Gastroesophageal sphincter (tissue), 4 donors: Measurements from ENCODE around the gene EPHA6. TPM values are rescaled to one million over a fixed set of nuclear protein-coding genes. Genes with fewer than 3 reads are reported as not detected.

Experiments
- ATAC-seq: fragments of 150-250 bp; one replicate; pipeline ENCODE4 v1.9.1; 2016; ENCODE audit warnings: mild to moderate bottlenecking, moderate library complexity
- H3K27ac ChIP-seq, 4 donors: fragments of 200-600 bp; sonication (generic) in 3 of 4; 1 replicate in 3 of 4; 2 replicates in 1 of 4; pipeline ENCODE4 v1.5.1; 2016 to 2019
- H3K27me3 ChIP-seq: fragments of 200-600 bp; sonication (generic); one replicate; pipeline ENCODE4 v1.5.1; 2019
- H3K36me3 ChIP-seq, 2 donors: fragments of 200-600 bp; sonication (generic); one replicate each; pipeline ENCODE4 v1.5.1; 2019; ENCODE audit warnings: control low read depth in 1 of 2
- H3K4me1 ChIP-seq, 3 donors: fragments of 200-600 bp; sonication (generic); 1 replicate in 2 of 3; 2 replicates in 1 of 3; pipeline ENCODE4 v1.5.1; 2016 to 2019; ENCODE audit warnings: control low read depth in 2 of 3
- H3K4me3 ChIP-seq, 2 donors: fragments of 200-600 bp; sonication (generic); one replicate each; pipeline ENCODE4 v1.5.1; 2019; ENCODE audit warnings: mild to moderate bottlenecking in 1 of 2, moderate library complexity in 1 of 2
- H3K9me3 ChIP-seq, 3 donors: fragments of 200-600 bp; sonication (generic); one replicate each; pipeline ENCODE4 v1.5.1; 2017 to 2019; ENCODE audit warnings: control low read depth in 2 of 3
- EP300 ChIP-seq: sonication (generic); formaldehyde crosslinking; IDR thresholded peaks from one replicate; pipeline ENCODE4 v1.6.1; 2017; ENCODE audit warnings: antibody characterized with exemption, mild to moderate bottlenecking
- POLR2A ChIP-seq, 2 donors: fragments of 450-650 bp; IDR thresholded peaks; one replicate each; pipeline ENCODE4 v1.6.1; 2017; ENCODE audit warnings: antibody characterized with exemption in 2 of 2, mild to moderate bottlenecking in 2 of 2, moderate library complexity in 1 of 2
- POLR2AphosphoS5 ChIP-seq: sonication (generic); formaldehyde crosslinking; IDR thresholded peaks from one replicate; pipeline ENCODE4 v1.6.1; 2017; ENCODE audit warnings: antibody characterized with exemption
- WGBS, 2 donors: methylation state at CpG; one replicate each; pipeline ENCODE4 v1.1.5; 2018; ENCODE audit warnings: low coverage in 1 of 2; 5-methylcytosine and 5-hydroxymethylcytosine counted together
- total RNA-seq, 4 donors: library from RNA; depleted of rRNA; stranded (reverse); fragments of >200 nt; gene quantifications; one replicate each; pipeline ENCODE4 v1.1.0, GENCODE V29; 2016
- TF ChIP-seq, protein P1 (sequence below), 4 experiments: fragments of 200-600 bp in 2 of 4; fragments of 450-650 bp in 2 of 4; sonication (generic) in 1 of 4; IDR thresholded peaks; one replicate each; pipeline ENCODE4 v1.5.1; 2017 to 2019; ENCODE audit warnings: antibody characterized with exemption in 4 of 4, mild to moderate bottlenecking in 2 of 4, moderate library complexity in 2 of 4

The EPHA6 gene
- total RNA-seq, 4 donors from 2014 or later, result 1.6 to 4.2 (median 2.9) TPM

- Histone ChIP-seq H3K36me3 (no peaks in the 10 kb centered on the region), H3K27ac (no peak overlapping the region), H3K27me3 (no peaks in the 10 kb centered on the region), H3K9me3 (no peaks in the 10 kb centered on the region), H3K4me3 (no peak overlapping the region), H3K4me1 (no peaks in the 10 kb centered on the region)
- TF ChIP-seq, protein P1, sequence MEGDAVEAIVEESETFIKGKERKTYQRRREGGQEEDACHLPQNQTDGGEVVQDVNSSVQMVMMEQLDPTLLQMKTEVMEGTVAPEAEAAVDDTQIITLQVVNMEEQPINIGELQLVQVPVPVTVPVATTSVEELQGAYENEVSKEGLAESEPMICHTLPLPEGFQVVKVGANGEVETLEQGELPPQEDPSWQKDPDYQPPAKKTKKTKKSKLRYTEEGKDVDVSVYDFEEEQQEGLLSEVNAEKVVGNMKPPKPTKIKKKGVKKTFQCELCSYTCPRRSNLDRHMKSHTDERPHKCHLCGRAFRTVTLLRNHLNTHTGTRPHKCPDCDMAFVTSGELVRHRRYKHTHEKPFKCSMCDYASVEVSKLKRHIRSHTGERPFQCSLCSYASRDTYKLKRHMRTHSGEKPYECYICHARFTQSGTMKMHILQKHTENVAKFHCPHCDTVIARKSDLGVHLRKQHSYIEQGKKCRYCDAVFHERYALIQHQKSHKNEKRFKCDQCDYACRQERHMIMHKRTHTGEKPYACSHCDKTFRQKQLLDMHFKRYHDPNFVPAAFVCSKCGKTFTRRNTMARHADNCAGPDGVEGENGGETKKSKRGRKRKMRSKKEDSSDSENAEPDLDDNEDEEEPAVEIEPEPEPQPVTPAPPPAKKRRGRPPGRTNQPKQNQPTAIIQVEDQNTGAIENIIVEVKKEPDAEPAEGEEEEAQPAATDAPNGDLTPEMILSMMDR (IDR thresholded peaks at IDR 0.05), result no peak
- TF ChIP-seq POLR2AphosphoS5, result no peak
- no peak for TF ChIP-seq POLR2A (IDR thresholded peaks at IDR 0.05)
- no peak for TF ChIP-seq EP300
- WGBS, 2 donors, result 79 to 86% methylated on average over 2 to 4 of the region's 4 CpGs
- no peak for ATAC-seq
Measured at GRCh38 chr3:97684490-97684889, 870.1 kb downstream of the EPHA6 start.

DNA sequence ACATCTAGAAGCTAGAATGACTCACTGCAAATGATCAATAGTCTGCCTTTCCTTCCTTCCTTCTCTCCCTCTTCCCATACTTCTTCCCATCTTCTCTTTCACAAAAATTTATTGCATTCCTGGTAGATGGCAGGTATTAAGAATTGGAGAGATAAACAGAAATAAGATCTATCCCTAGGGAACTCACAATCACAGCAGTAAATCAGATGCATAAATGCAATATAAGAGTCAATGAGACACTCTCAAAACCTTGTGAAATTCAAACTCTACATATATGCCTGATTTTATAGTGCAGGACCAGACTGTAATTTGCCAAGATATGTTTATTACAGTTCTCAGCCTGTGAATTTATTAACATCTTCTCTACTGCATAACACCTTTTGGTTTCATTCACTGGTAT lies 871.9 kb downstream of the EPHA6 start:
- no peak for ATAC-seq
- Histone ChIP-seq H3K4me1 (no peaks in the 10 kb centered on the region), H3K27ac (no peak overlapping the region), H3K27me3 (no peaks in the 10 kb centered on the region), H3K36me3 (no peaks in the 10 kb centered on the region), H3K4me3 (no peak overlapping the region), H3K9me3 (no peaks in the 10 kb centered on the region)
- TF ChIP-seq POLR2AphosphoS5 (no peak), POLR2A (IDR thresholded peaks at IDR 0.05) (no peak), EP300 (no peak)
- TF ChIP-seq, protein P1 (IDR thresholded peaks at IDR 0.05), result no peak

- TF ChIP-seq EP300 (no peak), POLR2AphosphoS5 (no peak), POLR2A (IDR thresholded peaks at IDR 0.05) (no peak)
- TF ChIP-seq, protein P1 (IDR thresholded peaks at IDR 0.05), result no peak
- no peak for ATAC-seq
- WGBS, 2 donors, result 50 to 100% methylated on average over 1 to 2 of the region's 2 CpGs
- Histone ChIP-seq H3K9me3 (no peaks in the 10 kb centered on the region), H3K27ac (no peak overlapping the region), H3K4me1 (no peaks in the 10 kb centered on the region), H3K27me3 (no peaks in the 10 kb centered on the region), H3K4me3 (no peak overlapping the region), H3K36me3 (no peaks in the 10 kb centered on the region)
Measured at GRCh38 chr3:97687734-97688133, 873.3 kb downstream of the EPHA6 start.

GRCh38 chr3:97689111-97689510 lies 874.7 kb downstream of the EPHA6 start:
- H3K4me3 ChIP-seq, result no peak overlapping the region
- no peak overlapping the region for H3K27ac ChIP-seq
- H3K9me3 ChIP-seq, result no peaks in the 10 kb centered on the region
- 68 to 76% methylated on average over 4 of the region's 4 CpGs for WGBS, 2 donors
- no peaks in the 10 kb centered on the region for H3K36me3 ChIP-seq
- TF ChIP-seq EP300 (no peak), POLR2AphosphoS5 (no peak), POLR2A (IDR thresholded peaks at IDR 0.05) (no peak)
- TF ChIP-seq, protein P1 (IDR thresholded peaks at IDR 0.05), result no peak
- no peaks in the 10 kb centered on the region for H3K4me1 ChIP-seq
- no peak for ATAC-seq
- no peaks in the 10 kb centered on the region for H3K27me3 ChIP-seq

DNA sequence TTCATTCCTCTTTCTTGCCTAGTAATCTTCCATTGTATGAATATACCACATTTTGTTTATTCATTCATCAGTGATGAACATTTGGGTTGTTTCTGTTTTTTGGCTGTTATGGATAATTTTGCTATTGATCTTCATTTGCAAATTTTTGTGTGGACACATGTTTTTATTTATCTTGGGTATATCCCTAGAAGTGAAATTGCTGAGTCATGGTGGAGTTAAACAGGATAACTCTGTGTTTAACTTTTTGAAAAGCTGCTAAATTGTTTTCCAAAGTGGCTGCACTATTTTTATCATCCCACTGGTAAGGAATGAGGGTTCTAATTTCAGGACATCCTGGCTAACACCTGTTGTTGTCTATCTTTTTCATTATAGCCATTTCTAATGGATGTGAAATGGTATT lies 875.6 kb downstream of the EPHA6 start:
- Histone ChIP-seq H3K4me3 (no peak overlapping the region), H3K36me3 (no peaks in the 10 kb centered on the region), H3K9me3 (no peaks in the 10 kb centered on the region), H3K27me3 (no peaks in the 10 kb centered on the region), H3K27ac (no peak overlapping the region), H3K4me1 (no peaks in the 10 kb centered on the region)
- ATAC-seq, result no peak
- no peak for TF ChIP-seq EP300
- TF ChIP-seq, protein P1 (IDR thresholded peaks at IDR 0.05), result no peak
- no peak for TF ChIP-seq POLR2AphosphoS5
- TF ChIP-seq POLR2A (IDR thresholded peaks at IDR 0.05), result no peak
